ENCODE measurements around the gene SPEM2. TPM values are rescaled to one million over a fixed set of nuclear protein-coding genes. Genes with fewer than 3 reads are reported as not detected.

SPEM2 gene
- total RNA-seq (not detected), polyA plus RNA-seq (not detected)
- long read RNA-seq, donor 1, result 0 reads
- long read RNA-seq, donor 2, result 0 reads
- long read RNA-seq, donor 3, result 0 reads
- long read RNA-seq, donor 4, result 0 reads
- long read RNA-seq, donor 5, result 0 reads

- 70 to 77% methylated on average over 7 of the region's 7 CpGs for WGBS, 2 donors
- DNase-seq (no peak), ATAC-seq (ENCODE audit: insufficient read depth, low FRiP score) (no peak)
- Histone ChIP-seq H3K4me3 (no peak within 1 kb of the TSS), H3K9ac (ENCODE audit: insufficient read depth in 1 of 2, low read length in 2 of 2) (no peak within 1 kb of the TSS), H3K36me3 (ENCODE audit: control insufficient read depth in 4 of 4, insufficient read depth in 4 of 4, low read length in 4 of 4) (no peaks in the 10 kb centered on the region), H3K9me3 (ENCODE audit: control insufficient read depth in 4 of 4, insufficient read depth in 3 of 4, low read length in 3 of 4) (no peaks in the 10 kb centered on the region), H3K27ac (ENCODE audit: low read depth in 1 of 2, low read length in 1 of 2) (no peak within 1 kb of the TSS), H3K27me3 (ENCODE audit: control insufficient read depth in 3 of 3, insufficient read depth in 3 of 3, low read length in 2 of 3) (no peaks in the 10 kb centered on the region), H3K4me1 (ENCODE audit: control insufficient read depth in 5 of 5, insufficient read depth in 5 of 5, low read length in 5 of 5) (no peaks in the 10 kb centered on the region)
- TF ChIP-seq, protein P1, sequence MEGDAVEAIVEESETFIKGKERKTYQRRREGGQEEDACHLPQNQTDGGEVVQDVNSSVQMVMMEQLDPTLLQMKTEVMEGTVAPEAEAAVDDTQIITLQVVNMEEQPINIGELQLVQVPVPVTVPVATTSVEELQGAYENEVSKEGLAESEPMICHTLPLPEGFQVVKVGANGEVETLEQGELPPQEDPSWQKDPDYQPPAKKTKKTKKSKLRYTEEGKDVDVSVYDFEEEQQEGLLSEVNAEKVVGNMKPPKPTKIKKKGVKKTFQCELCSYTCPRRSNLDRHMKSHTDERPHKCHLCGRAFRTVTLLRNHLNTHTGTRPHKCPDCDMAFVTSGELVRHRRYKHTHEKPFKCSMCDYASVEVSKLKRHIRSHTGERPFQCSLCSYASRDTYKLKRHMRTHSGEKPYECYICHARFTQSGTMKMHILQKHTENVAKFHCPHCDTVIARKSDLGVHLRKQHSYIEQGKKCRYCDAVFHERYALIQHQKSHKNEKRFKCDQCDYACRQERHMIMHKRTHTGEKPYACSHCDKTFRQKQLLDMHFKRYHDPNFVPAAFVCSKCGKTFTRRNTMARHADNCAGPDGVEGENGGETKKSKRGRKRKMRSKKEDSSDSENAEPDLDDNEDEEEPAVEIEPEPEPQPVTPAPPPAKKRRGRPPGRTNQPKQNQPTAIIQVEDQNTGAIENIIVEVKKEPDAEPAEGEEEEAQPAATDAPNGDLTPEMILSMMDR (IDR thresholded peaks at IDR 0.05; ENCODE audit: control extremely low read depth, extremely low read depth), result no peak
Observed at GRCh38 chr17:7425316-7425715, at the start of gene SPEM2. Gene SPEM2, plus strand, starts transcription at chr17:7425616. Its CDS starts 73 bp downstream, at chr17:7425689.

DNA sequence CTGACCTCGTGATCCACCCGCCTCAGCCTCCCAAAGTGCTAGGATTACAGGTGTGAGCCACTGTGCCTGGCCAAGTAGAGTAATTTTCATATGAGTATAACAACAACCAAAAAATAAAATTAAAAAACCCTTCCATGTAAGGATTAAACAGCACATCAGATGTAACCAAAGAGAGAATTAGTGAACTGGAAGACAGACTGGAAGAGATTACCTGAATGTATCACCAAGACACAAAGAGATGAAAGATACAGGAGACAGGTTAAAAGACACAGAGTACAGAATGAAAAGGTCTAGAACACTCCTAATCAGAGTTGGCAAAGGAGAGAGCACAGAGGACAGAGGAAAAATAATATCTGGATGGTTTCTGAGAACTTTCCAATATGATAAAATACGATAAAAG, 46.3 kb upstream of the SPEM2 start:
- H3K4me3 ChIP-seq, result no peak overlapping the region
- H3K27me3 ChIP-seq (ENCODE audit: control insufficient read depth in 3 of 3, insufficient read depth in 3 of 3, low read length in 2 of 3), result peaks cover 0 to 9% (median 0%) of the 10 kb centered on the region in 3 donors
- no peak for DNase-seq
- H3K9ac ChIP-seq (ENCODE audit: insufficient read depth in 1 of 2, low read length in 2 of 2), result no peak overlapping the region
- WGBS, 2 donors, result 96 to 98% methylated on average over 3 of the region's 3 CpGs
- no peak for ATAC-seq (ENCODE audit: insufficient read depth, low FRiP score)
- peaks cover 0 to 1% (median 0%) of the 10 kb centered on the region in 4 donors for H3K36me3 ChIP-seq (ENCODE audit: control insufficient read depth in 4 of 4, insufficient read depth in 4 of 4, low read length in 4 of 4)
- no peaks in the 10 kb centered on the region for H3K9me3 ChIP-seq (ENCODE audit: control insufficient read depth in 4 of 4, insufficient read depth in 3 of 4, low read length in 3 of 4)
- peaks cover 0 to 25% (median 10%) of the 10 kb centered on the region in 5 donors for H3K4me1 ChIP-seq (ENCODE audit: control insufficient read depth in 5 of 5, insufficient read depth in 5 of 5, low read length in 5 of 5)
- TF ChIP-seq, protein P1 (IDR thresholded peaks at IDR 0.05; ENCODE audit: control extremely low read depth, extremely low read depth), result no peak
- H3K27ac ChIP-seq (ENCODE audit: low read depth in 1 of 2, low read length in 1 of 2), result no peak overlapping the region

GRCh38 chr17:7380321-7380720, 45.1 kb upstream of the SPEM2 start:
- H3K4me3 ChIP-seq, result no peak overlapping the region
- DNase-seq (peak; percentile 86 to 93 (median 89)), ATAC-seq (ENCODE audit: insufficient read depth, low FRiP score) (peak; percentile 30)
- peaks cover 0 to 9% (median 0%) of the 10 kb centered on the region in 3 donors for H3K27me3 ChIP-seq (ENCODE audit: control insufficient read depth in 3 of 3, insufficient read depth in 3 of 3, low read length in 2 of 3)
- H3K36me3 ChIP-seq (ENCODE audit: control insufficient read depth in 4 of 4, insufficient read depth in 4 of 4, low read length in 4 of 4), result peaks cover 0 to 3% (median 0%) of the 10 kb centered on the region in 4 donors
- H3K9ac ChIP-seq (ENCODE audit: insufficient read depth in 1 of 2, low read length in 2 of 2), result peak overlapping the region in 1 of 2 donors; percentile 0
- H3K9me3 ChIP-seq (ENCODE audit: control insufficient read depth in 4 of 4, insufficient read depth in 3 of 4, low read length in 3 of 4), result no peaks in the 10 kb centered on the region
- H3K4me1 ChIP-seq (ENCODE audit: control insufficient read depth in 5 of 5, insufficient read depth in 5 of 5, low read length in 5 of 5), result peaks cover 0 to 30% (median 15%) of the 10 kb centered on the region in 5 donors
- 36 to 41% methylated on average over 7 of the region's 7 CpGs for WGBS, 2 donors
- H3K27ac ChIP-seq (ENCODE audit: low read depth in 1 of 2, low read length in 1 of 2), result peak overlapping the region in 1 of 2 donors; percentile 65
- TF ChIP-seq, protein P1 (IDR thresholded peaks at IDR 0.05; ENCODE audit: control extremely low read depth, extremely low read depth), result no peak

Measured in lung (tissue), 16 donors.